Thyroid gland (tissue), 4 donors: ENCODE data around the gene GAL3ST1. TPM values are rescaled to one million over a fixed set of nuclear protein-coding genes. Genes with fewer than 3 reads are reported as not detected.
"Not testable (repeated sequence)": the region's sequence is repeated elsewhere in the genome, so short reads cannot be mapped to it uniquely, and the experiment has no call there.

ENCODE experiments used
- DNase-seq, 2 donors: peaks; one replicate each; pipeline ENCODE4 v3.0.0-alpha.2; 2019
- H3K27ac ChIP-seq, 3 donors: fragments of 200-600 bp; sonication (generic); 1 replicate in 2 of 3; 2 replicates in 1 of 3; pipeline ENCODE4 v1.5.1; 2016 to 2019; ENCODE audit warnings: mild to moderate bottlenecking in 1 of 3, moderate library complexity in 1 of 3
- H3K27me3 ChIP-seq: fragments of 200-600 bp; sonication (generic); one replicate; pipeline ENCODE4 v1.5.1; 2019
- H3K36me3 ChIP-seq, 2 donors: fragments of 200-600 bp; sonication (generic); one replicate each; pipeline ENCODE4 v1.5.1; 2016 to 2019
- H3K4me1 ChIP-seq, 2 donors: fragments of 200-600 bp; sonication (generic); one replicate each; pipeline ENCODE4 v1.5.1; 2017 to 2019
- H3K4me3 ChIP-seq, 3 donors: fragments of 200-600 bp; sonication (generic); replicated peaks in 1 of 3; 1 replicate in 2 of 3; 2 replicates in 1 of 3; pipeline ENCODE4 v1.5.1; 2016; ENCODE audit warnings: mild to moderate bottlenecking in 1 of 3
- H3K9me3 ChIP-seq: fragments of 200-600 bp; sonication (generic); one replicate; pipeline ENCODE4 v1.5.1; 2017
- POLR2A ChIP-seq, 2 donors: fragments of 450-650 bp; IDR thresholded peaks; one replicate each; pipeline ENCODE4 v1.6.1; 2017; ENCODE audit warnings: antibody characterized with exemption in 2 of 2, mild to moderate bottlenecking in 2 of 2, moderate library complexity in 1 of 2
- WGBS, 2 donors: methylation state at CpG; one replicate each; pipeline ENCODE4 v1.1.5; 2017; 5-methylcytosine and 5-hydroxymethylcytosine counted together
- intact Hi-C: fragments of 100-400 bp; cut with DNase I; formaldehyde crosslinking; loops from one replicate; pipeline ENCODE4 v1.15.1; 2023
- total RNA-seq, 4 donors: library from RNA; depleted of rRNA; stranded (reverse); fragments of >200 nt; gene quantifications; one replicate each; pipeline ENCODE4 v1.2.3, GENCODE V29; 2016
- TF ChIP-seq, protein P1 (sequence below), 6 experiments: fragments of 200-600 bp in 3 of 6; fragments of 450-650 bp in 3 of 6; sonication (generic) in 3 of 6; IDR thresholded peaks; one replicate each; pipeline ENCODE4 v1.5.1; 2016 to 2019; ENCODE audit warnings: antibody characterized with exemption in 6 of 6, mild to moderate bottlenecking in 2 of 6, inconsistent platforms in 1 of 6, moderate library complexity in 1 of 6

Gene GAL3ST1
- total RNA-seq, 4 donors from 2014 or later = 0.50 to 1.4 (median 0.67) TPM; not detected in 1

DNA sequence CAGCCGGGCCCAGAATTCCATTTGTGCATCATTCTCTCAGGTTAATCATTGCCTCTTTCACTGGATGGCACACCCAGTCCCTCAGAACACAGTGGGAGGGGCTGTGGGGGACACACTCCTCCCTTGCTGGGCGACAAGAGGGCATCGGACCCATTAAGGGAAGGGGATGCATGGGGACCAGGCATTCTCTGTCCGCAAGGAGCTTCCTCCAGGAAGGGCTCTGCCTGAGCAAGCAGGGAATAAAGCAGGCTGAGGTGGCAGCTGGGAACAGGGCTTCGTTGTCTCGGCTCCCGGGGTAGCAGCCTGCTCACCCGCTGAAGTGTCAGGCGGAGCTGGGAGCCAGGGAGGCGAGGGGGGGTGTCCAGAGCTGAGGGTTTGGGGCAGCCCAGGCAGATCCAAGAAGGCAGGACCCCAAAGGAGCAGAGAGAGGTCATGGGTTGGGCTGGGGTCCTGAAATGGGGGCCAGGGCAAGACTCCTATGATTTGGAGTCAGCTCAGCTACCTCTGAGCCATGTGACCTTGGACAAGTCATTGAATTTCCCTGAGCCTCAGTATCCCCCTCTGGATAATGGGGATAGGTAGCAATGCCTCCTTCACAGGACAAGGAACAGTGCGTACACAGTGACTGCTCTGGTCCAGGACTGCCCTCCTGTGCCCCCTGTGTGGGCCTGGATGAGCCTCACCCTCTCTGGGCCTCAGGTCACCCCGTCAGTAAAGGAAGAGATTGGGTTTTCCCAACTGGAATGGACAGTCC is 1.4 kb downstream of the GAL3ST1 start:
- H3K4me3 ChIP-seq = no peak overlapping the region

DNA sequence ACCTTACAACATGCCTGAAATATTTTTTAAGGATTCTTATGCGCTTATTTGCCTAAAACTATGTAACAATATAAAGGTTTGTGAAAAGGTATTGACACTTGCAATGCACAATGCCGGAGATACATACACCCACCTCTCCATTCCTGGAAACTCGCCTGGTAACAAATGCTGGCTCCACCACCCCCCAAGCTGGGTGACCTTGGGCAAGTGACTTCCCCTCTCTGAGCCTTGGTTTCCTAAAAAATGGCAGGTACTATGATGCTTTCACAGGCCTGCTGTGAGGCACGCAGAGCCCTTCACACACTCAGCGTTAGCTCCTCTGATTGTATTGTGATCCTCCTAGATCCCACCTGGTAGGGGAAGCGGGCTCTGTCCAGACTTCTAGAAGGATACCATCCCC is 2.3 kb downstream of the GAL3ST1 start:
- H3K4me1 ChIP-seq = peaks cover 0 to 5% of the 10 kb centered on the region in 2 donors
- DNase-seq = no peak
- 75 to 87% methylated on average over 6 of the region's 6 CpGs for WGBS, 2 donors

More for the DNA sequence above, 1.4 kb downstream of the GAL3ST1 start:
- Histone ChIP-seq H3K27ac (no peak overlapping the region), H3K4me1 (peaks cover 0 to 5% of the 10 kb centered on the region in 2 donors), H3K9me3 (no peaks in the 10 kb centered on the region), H3K36me3 (peaks cover 24 to 26% of the 10 kb centered on the region in 2 donors), H3K27me3 (no peaks in the 10 kb centered on the region)
- 42 to 47% methylated on average over 9 to 10 of the region's 12 CpGs for WGBS, 2 donors
- TF ChIP-seq, protein P1, sequence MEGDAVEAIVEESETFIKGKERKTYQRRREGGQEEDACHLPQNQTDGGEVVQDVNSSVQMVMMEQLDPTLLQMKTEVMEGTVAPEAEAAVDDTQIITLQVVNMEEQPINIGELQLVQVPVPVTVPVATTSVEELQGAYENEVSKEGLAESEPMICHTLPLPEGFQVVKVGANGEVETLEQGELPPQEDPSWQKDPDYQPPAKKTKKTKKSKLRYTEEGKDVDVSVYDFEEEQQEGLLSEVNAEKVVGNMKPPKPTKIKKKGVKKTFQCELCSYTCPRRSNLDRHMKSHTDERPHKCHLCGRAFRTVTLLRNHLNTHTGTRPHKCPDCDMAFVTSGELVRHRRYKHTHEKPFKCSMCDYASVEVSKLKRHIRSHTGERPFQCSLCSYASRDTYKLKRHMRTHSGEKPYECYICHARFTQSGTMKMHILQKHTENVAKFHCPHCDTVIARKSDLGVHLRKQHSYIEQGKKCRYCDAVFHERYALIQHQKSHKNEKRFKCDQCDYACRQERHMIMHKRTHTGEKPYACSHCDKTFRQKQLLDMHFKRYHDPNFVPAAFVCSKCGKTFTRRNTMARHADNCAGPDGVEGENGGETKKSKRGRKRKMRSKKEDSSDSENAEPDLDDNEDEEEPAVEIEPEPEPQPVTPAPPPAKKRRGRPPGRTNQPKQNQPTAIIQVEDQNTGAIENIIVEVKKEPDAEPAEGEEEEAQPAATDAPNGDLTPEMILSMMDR (IDR thresholded peaks at IDR 0.05) = no peak
- intact Hi-C loops = no loop called here
- DNase-seq = no peak

DNA sequence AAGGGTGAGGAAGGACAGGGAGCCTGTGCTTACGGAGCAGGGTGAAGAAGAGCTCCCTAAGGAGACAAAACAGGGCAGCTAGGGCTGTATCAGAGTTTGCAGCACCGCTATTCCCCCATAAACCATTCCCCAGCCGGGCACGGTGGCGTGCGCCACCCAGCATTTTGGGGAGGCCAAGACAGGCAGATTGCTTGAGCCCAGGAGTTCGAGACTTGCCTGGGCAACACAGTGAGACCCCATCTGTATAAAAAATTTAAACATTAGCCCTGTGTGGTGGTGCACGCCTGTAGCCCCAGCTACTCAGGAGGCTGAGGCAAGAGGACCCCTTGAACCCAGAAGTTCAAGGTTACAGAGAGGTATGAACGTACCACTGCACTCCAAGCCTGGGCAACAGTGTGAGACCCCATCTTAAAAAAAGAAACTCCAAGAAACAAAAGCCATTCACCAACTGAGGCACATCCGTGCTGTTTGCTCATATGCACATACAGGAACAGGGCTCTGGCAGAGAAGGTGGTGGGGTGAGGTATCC is 4.7 kb downstream of the GAL3ST1 start:
- no peaks in the 10 kb centered on the region for H3K27me3 ChIP-seq
- peaks cover 0 to 2% of the 10 kb centered on the region in 2 donors for H3K4me1 ChIP-seq
- WGBS, 2 donors = 90 to 94% methylated on average over 10 of the region's 10 CpGs
- H3K27ac ChIP-seq = no peak overlapping the region
- no peaks in the 10 kb centered on the region for H3K36me3 ChIP-seq
- no peak for DNase-seq
- no peaks in the 10 kb centered on the region for H3K9me3 ChIP-seq
- H3K4me3 ChIP-seq = no peak overlapping the region
- intact Hi-C loops = no loop called here
- TF ChIP-seq POLR2A (IDR thresholded peaks at IDR 0.05) = no peak
- TF ChIP-seq, protein P1 (IDR thresholded peaks at IDR 0.05) = no peak

More for the DNA sequence above, 2.3 kb downstream of the GAL3ST1 start:
- H3K36me3 ChIP-seq = peaks cover 15 to 18% of the 10 kb centered on the region in 2 donors
- H3K27me3 ChIP-seq = no peaks in the 10 kb centered on the region
- H3K27ac ChIP-seq = no peak overlapping the region
- no peaks in the 10 kb centered on the region for H3K9me3 ChIP-seq
- H3K4me3 ChIP-seq = no peak overlapping the region
- no peak for TF ChIP-seq POLR2A (IDR thresholded peaks at IDR 0.05)
- TF ChIP-seq, protein P1 (IDR thresholded peaks at IDR 0.05) = no peak
- intact Hi-C loops = no loop called here

DNA sequence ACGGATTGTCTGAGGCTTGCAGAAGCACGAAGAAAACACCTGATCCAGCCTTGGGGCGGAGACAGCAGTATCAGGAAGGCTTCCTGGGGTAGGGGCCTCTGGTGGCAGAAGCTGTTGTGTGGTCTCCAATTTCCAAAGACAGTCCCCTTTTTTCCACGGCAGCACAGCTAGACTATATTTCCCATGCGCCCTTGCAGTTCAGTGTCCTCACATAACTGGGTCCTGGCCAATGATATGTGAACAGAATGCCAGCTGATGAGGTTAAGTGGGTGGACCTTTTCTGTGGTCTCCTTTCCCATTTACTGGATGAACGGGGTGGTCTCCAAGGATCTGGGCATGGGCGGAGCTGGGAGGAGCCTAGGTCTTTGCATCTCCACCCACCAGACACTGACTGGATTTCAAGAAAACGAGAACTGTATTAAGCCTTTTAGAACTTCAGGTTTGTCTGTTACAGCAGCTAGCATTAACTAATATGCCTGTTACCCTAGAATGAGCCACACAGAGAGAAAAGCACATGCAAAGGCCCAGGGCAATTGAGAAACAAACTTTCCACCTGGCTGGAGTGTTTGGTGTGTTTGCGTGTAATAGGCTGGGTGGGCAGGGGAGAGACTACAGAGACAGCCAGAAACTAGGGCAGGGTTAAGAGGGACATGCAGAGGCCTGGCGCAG is 6.2 kb downstream of the GAL3ST1 start:
- no peaks in the 10 kb centered on the region for H3K9me3 ChIP-seq
- H3K4me1 ChIP-seq = no peaks in the 10 kb centered on the region
- H3K36me3 ChIP-seq = no peaks in the 10 kb centered on the region
- 73 to 76% methylated on average over 10 of the region's 10 CpGs for WGBS, 2 donors
- DNase-seq = no peak
- intact Hi-C loops = no loop called here
- no peak overlapping the region for H3K27ac ChIP-seq
- TF ChIP-seq, protein P1 (IDR thresholded peaks at IDR 0.05) = no peak
- TF ChIP-seq POLR2A (IDR thresholded peaks at IDR 0.05) = no peak
- no peaks in the 10 kb centered on the region for H3K27me3 ChIP-seq
- H3K4me3 ChIP-seq = no peak overlapping the region

DNA sequence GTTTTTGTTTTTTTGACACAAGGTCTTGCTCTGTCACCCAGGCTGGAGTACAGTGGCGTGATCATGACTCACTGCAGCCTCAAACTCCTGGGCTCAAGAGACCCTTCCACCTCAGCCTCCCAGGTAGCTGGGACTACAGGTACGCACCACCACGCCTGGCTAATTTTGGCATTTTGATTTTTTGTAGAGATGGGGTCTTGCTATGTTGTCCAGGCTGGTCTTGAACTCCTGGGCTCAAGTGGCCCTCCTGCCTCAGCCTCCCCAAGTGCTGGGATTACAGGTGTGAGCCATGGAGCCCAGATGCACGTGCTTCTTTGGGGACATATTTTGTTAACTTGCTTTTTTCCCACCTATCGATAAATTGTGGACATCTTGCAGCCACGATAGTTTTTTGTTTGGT is 7.2 kb downstream of the GAL3ST1 start:
- H3K9me3 ChIP-seq, H3K27ac ChIP-seq, intact Hi-C loops, H3K4me3 ChIP-seq, H3K36me3 ChIP-seq, H3K27me3 ChIP-seq, H3K4me1 ChIP-seq, DNase-seq: not testable (repeated sequence)
- whole genome bisulfite sequencing, 2 donors = 90% methylated on average over 6 of the region's 6 CpGs
